IMR-90 (cell line): Measurements from ENCODE around the gene PTPRN2.

ENCODE experiments used
- BHLHE40 ChIP-seq: fragments of 150-350 bp; IDR thresholded peaks from 2 replicates; pipeline ENCODE4 v1.6.1; 2016; ENCODE audit warnings: mild to moderate bottlenecking, low read depth, low read length
- CEBPB ChIP-seq: IDR thresholded peaks from 2 replicates; pipeline ENCODE4 v1.6.1; 2012; ENCODE audit warnings: low read depth, low read length, improper control_type of control experiment
- CHD1 ChIP-seq: IDR thresholded peaks from 2 replicates; pipeline ENCODE4 v1.6.1; 2012; ENCODE audit warnings: low read depth, low read length, improper control_type of control experiment
- FOS ChIP-seq: fragments of 150-350 bp; IDR thresholded peaks from 2 replicates; pipeline ENCODE4 v1.6.1; 2016; ENCODE audit warnings: low read depth, low read length
- MAFK ChIP-seq: IDR thresholded peaks from 2 replicates; pipeline ENCODE4 v1.6.1; 2012; ENCODE audit warnings: low read depth, low read length, improper control_type of control experiment
- MAZ ChIP-seq: IDR thresholded peaks from 2 replicates; pipeline ENCODE4 v1.6.1; 2012; ENCODE audit warnings: low read depth, mild to moderate bottlenecking, low read length, improper control_type of control experiment, moderate library complexity, borderline replicate concordance
- MXI1 ChIP-seq: IDR thresholded peaks from 2 replicates; pipeline ENCODE4 v1.6.1; 2012; ENCODE audit warnings: low read depth, mild to moderate bottlenecking, low read length, moderate library complexity, borderline replicate concordance
- NFE2L2 ChIP-seq: fragments of 150-350 bp; IDR thresholded peaks from 2 replicates; pipeline ENCODE4 v1.6.1; 2016; ENCODE audit warnings: low read depth, mild to moderate bottlenecking, low read length
- POLR2A ChIP-seq: IDR thresholded peaks from 2 replicates; pipeline ENCODE4 v1.6.1; 2012; ENCODE audit warnings: mild to moderate bottlenecking, low read depth, low read length
- RAD21 ChIP-seq: IDR thresholded peaks from 2 replicates; pipeline ENCODE4 v1.6.1; 2012; ENCODE audit warnings: low read length, improper control_type of control experiment
- RCOR1 ChIP-seq: IDR thresholded peaks from 2 replicates; pipeline ENCODE4 v1.6.1; 2012; ENCODE audit warnings: mild to moderate bottlenecking, low read length, improper control_type of control experiment; ENCODE audit not compliant: insufficient replicate concordance
- SMC3 ChIP-seq: fragments of 150-350 bp; IDR thresholded peaks from 2 replicates; pipeline ENCODE4 v1.6.1; 2016; ENCODE audit warnings: low read depth, mild to moderate bottlenecking, antibody characterized with exemption, low read length, moderate library complexity
- USF2 ChIP-seq: fragments of 150-350 bp; IDR thresholded peaks from 2 replicates; pipeline ENCODE4 v1.6.1; 2017; ENCODE audit warnings: mild to moderate bottlenecking, antibody characterized with exemption, low read length, low read depth
- TF ChIP-seq, protein P1 (sequence below): conservative IDR thresholded peaks from 2 replicates; pipeline ENCODE4 v1.5.1; 2012; ENCODE audit warnings: mild to moderate bottlenecking, low read depth, low read length, improper control_type of control experiment

DNA sequence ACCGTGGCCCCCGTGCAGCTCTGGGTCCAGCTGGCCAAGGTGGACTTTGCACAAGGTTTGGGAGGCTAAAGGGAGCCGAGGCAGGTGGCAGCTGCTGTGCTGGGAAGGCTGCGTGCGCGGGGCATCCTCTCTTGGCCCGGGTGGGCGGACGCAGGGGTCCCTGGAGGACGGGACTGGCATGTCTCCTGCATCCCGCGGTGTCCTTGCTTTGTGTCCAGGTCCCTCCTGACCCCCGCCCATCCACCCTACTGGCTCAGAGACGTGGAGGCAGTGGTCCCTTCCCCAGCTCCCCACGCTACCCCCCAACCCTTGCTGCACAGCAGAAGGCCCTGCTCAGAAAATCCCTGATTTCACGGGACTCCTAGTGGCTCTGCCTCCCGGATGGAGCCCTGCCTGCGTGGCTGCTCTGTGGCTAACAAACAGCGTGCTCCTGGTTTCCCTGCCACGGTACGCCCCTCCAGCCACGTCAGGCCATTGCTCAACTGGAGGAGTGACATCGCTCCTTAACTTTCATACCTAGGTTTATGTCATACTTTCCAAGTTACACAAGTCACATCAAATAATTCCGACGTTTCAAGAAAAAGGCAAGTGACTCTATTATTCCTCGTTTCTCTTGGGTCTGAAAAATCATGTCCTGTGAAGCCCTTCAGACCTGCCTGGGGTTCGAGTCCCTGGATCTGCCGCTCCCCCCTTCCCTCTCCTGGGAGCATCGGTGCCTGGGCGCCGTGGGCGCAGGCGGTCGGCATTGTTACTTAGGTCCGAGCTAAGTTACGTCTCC lies 829.0 kb downstream of the PTPRN2 start:
- TF ChIP-seq, protein P1, sequence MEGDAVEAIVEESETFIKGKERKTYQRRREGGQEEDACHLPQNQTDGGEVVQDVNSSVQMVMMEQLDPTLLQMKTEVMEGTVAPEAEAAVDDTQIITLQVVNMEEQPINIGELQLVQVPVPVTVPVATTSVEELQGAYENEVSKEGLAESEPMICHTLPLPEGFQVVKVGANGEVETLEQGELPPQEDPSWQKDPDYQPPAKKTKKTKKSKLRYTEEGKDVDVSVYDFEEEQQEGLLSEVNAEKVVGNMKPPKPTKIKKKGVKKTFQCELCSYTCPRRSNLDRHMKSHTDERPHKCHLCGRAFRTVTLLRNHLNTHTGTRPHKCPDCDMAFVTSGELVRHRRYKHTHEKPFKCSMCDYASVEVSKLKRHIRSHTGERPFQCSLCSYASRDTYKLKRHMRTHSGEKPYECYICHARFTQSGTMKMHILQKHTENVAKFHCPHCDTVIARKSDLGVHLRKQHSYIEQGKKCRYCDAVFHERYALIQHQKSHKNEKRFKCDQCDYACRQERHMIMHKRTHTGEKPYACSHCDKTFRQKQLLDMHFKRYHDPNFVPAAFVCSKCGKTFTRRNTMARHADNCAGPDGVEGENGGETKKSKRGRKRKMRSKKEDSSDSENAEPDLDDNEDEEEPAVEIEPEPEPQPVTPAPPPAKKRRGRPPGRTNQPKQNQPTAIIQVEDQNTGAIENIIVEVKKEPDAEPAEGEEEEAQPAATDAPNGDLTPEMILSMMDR = no peak
- no peak for TF ChIP-seq USF2
- TF ChIP-seq POLR2A = no peak
- no peak for TF ChIP-seq BHLHE40
- TF ChIP-seq RAD21 = no peak
- no peak for TF ChIP-seq CHD1
- no peak for TF ChIP-seq MXI1
- no peak for TF ChIP-seq FOS
- TF ChIP-seq CEBPB = no peak
- TF ChIP-seq RCOR1 = no peak
- no peak for TF ChIP-seq MAZ
- TF ChIP-seq NFE2L2 = no peak
- TF ChIP-seq MAFK = no peak
- no peak for TF ChIP-seq SMC3
